Measurements from ENCODE around the gene NLRP3. TPM values are rescaled to one million over a fixed set of nuclear protein-coding genes. Genes with fewer than 3 reads are reported as not detected.

The NLRP3 gene
- total and polyA plus RNA-seq, 10 of the 15 experiments (the other 5 are each of a cell fraction or from before 2014, with no cell fraction given): 1.8 to 10.4 (median 5.0) TPM

- no peak for TF ChIP-seq ZBTB40 (IDR thresholded peaks at IDR 0.05; ENCODE audit: borderline replicate concordance)
- TF ChIP-seq CBFB (IDR thresholded peaks at IDR 0.05; ENCODE audit: low read depth): no peak
These were observed 51.2 kb downstream of the NLRP3 start (continued) for GRCh38 chr1:247467129-247467528.

- H3K4me2 ChIP-seq (ENCODE audit: control insufficient read depth, insufficient read depth): no peak overlapping the region
These were observed 52.6 kb downstream of the NLRP3 start for GRCh38 chr1:247468481-247469140.

More at GRCh38 chr1:247468481-247469140, 52.6 kb downstream of the NLRP3 start:
- Histone ChIP-seq H2AFZ (ENCODE audit: control insufficient read depth, low read depth, low read length) (no peak overlapping the region), H3K27ac (ENCODE audit: control insufficient read depth, insufficient read depth) (no peak overlapping the region), H3K79me2 (ENCODE audit: control insufficient read depth, insufficient read depth, low read length) (no peaks in the 10 kb centered on the region), H3K4me3 (no peak overlapping the region), H3K9ac (ENCODE audit: control insufficient read depth, insufficient read depth, low read length) (no peak overlapping the region), H3K27me3 (replicated peaks in 1 of 2; ENCODE audit: control insufficient read depth in 2 of 2, insufficient read depth in 2 of 2, low read length in 1 of 2) (no peaks in the 10 kb centered on the region), H3K9me3 (replicated peaks; ENCODE audit: control insufficient read depth, insufficient read depth, low read length) (no peaks in the 10 kb centered on the region), H3K4me1 (ENCODE audit: control insufficient read depth, insufficient read depth, low read length) (no peaks in the 10 kb centered on the region; the same call in 1 of the 2 replicates), H4K20me1 (ENCODE audit: control insufficient read depth, insufficient read depth) (no peaks in the 10 kb centered on the region), H3K36me3 (ENCODE audit: control insufficient read depth in 2 of 2, insufficient read depth in 2 of 2, low read length in 1 of 2) (no peaks in the 10 kb centered on the region)
- FAIRE-seq (peak; percentile 31), DNase-seq (ENCODE audit: low read depth, low spot score) (no peak), ATAC-seq (peak; percentile 53)
- in situ Hi-C loops (cut with MboI): no loop called here
- ChIA-PET POLR2A (no interaction called here), CTCF (interaction anchor here (1.1 to 1.5 kb wide), 2 partner anchors 9 to 10 kb away, joined by 3 read pairs; no protein-coding TSS in a partner anchor), SMC1A (ENCODE audit: uncharacterized antibody, unreplicated experiment) (interaction anchor here (1.0 kb wide), 1 partner anchor 78 kb away, joined by 3 read pairs; no protein-coding TSS in a partner anchor), RAD21 (ENCODE audit: unreplicated experiment) (no interaction called here)
- TF ChIP-seq SKIL (IDR thresholded peaks at IDR 0.05; ENCODE audit: low read depth, poor library complexity, severe bottlenecking) (no peak), SPI1 (IDR thresholded peaks at IDR 0.05; ENCODE audit: borderline replicate concordance, insufficient read depth, low read depth, low read length) (peak; percentile 69; the same call in 1 of the 2 replicates)
- BruUV-seq (replicated peaks): no TSS peak
- intact Hi-C loops (cut with micrococcal nuclease; ENCODE audit: unreplicated experiment): no loop called here
- WGBS (ENCODE audit: insufficient coverage, insufficient replicate concordance, low lambda C conversion rate, missing lambda C conversion rate): 66% methylated on average over 5 of the region's 5 CpGs
